PC-9 (cell line): ENCODE data around the gene CST1. TPM values are rescaled to one million over a fixed set of nuclear protein-coding genes. Genes with fewer than 3 reads are reported as not detected.
"Not testable (repeated sequence)": the region's sequence is repeated elsewhere in the genome, so short reads cannot be mapped to it uniquely, and the experiment has no call there.

Experiments used
- BruUV-seq: library from RNA; stranded (reverse); fragments of 400-500 nt; replicated peaks from 2 replicates; lab custom pipeline; 2021; lab: Mats Ljungman, UMichigan
- CTCF ChIA-PET: fragments of 300-600 bp; sonication (Branson Sonifier 250); formaldehyde crosslinking; loops from one replicate; lab custom pipeline; 2022; ENCODE audit warnings: antibody characterized with exemption; lab: Charles Lee
- POLR2A ChIA-PET: fragments of 300-600 bp; sonication (Branson Sonifier 250); formaldehyde crosslinking; loops from one replicate; lab custom pipeline; 2022; ENCODE audit warnings: antibody characterized with exemption; ENCODE audit not compliant: unreplicated experiment; lab: Charles Lee
- DNase-seq, 2 experiments: peaks; one replicate each; pipeline versions ENCODE4 v3.0.0 to v3.0.0-alpha.2; 2015 to 2022; ENCODE audit warnings: mixed read lengths in 1 of 2
- H2AFZ ChIP-seq: fragments of 200-600 bp; sonication (generic); 2 replicates; pipeline ENCODE4 v1.8.1; 2017; ENCODE audit warnings: antibody characterized with exemption
- H3F3A ChIP-seq: fragments of 200-600 bp; sonication (generic); 2 replicates; pipeline ENCODE4 v1.8.1; 2017; ENCODE audit warnings: antibody characterized with exemption, mild to moderate bottlenecking, low read depth; ENCODE audit not compliant: insufficient read depth
- H3K27ac ChIP-seq: fragments of 200-600 bp; sonication (generic); 2 replicates; pipeline ENCODE4 v1.6.1; 2016; ENCODE audit warnings: mixed run types
- H3K27me3 ChIP-seq: fragments of 200-600 bp; sonication (generic); 2 replicates; pipeline ENCODE4 v1.6.1; 2016; ENCODE audit warnings: low read depth, mixed run types; ENCODE audit not compliant: insufficient read depth
- H3K36me3 ChIP-seq: fragments of 200-600 bp; sonication (generic); 2 replicates; pipeline ENCODE4 v1.6.1; 2016; ENCODE audit warnings: low read depth, mixed run types
- H3K4me1 ChIP-seq: fragments of 200-600 bp; sonication (generic); replicated peaks from 2 replicates; pipeline ENCODE4 v1.6.1; 2016; ENCODE audit warnings: mixed run types; ENCODE audit not compliant: insufficient read depth
- H3K4me2 ChIP-seq: fragments of 200-600 bp; sonication (generic); 2 replicates; pipeline ENCODE4 v1.6.1; 2017; ENCODE audit warnings: mixed run types
- H3K4me3 ChIP-seq: fragments of 200-600 bp; sonication (generic); 2 replicates; pipeline ENCODE4 v1.6.1; 2016; ENCODE audit warnings: mixed run types
- H3K79me2 ChIP-seq: fragments of 200-600 bp; sonication (generic); 2 replicates; pipeline ENCODE4 v1.6.1; 2017; ENCODE audit warnings: low read depth, mixed run types
- H3K9me2 ChIP-seq: fragments of 200-600 bp; sonication (generic); 2 replicates; pipeline ENCODE4 v1.8.1; 2017; ENCODE audit warnings: mild to moderate bottlenecking; ENCODE audit not compliant: insufficient read depth
- H3K9me3 ChIP-seq: fragments of 200-600 bp; sonication (generic); 2 replicates; pipeline ENCODE4 v1.8.1; 2016; ENCODE audit warnings: low read depth; ENCODE audit not compliant: insufficient read depth
- H4K20me1 ChIP-seq: fragments of 200-600 bp; sonication (generic); 2 replicates; pipeline ENCODE4 v1.8.1; 2017; ENCODE audit not compliant: insufficient read depth
- CTCF ChIP-seq: fragments of 200-600 bp; sonication (generic); conservative IDR thresholded peaks from 2 replicates; pipeline ENCODE4 v1.6.1; 2017; ENCODE audit warnings: mixed run types, antibody characterized with exemption, mild to moderate bottlenecking, moderate library complexity
- EZH2 ChIP-seq: fragments of 200-600 bp; sonication (generic); IDR thresholded peaks from 2 replicates; pipeline ENCODE4 v1.8.0; 2017; ENCODE audit warnings: antibody characterized with exemption, low read depth
- intact Hi-C: fragments of 100-400 bp; cut with micrococcal nuclease; formaldehyde crosslinking; loops from one replicate; pipeline ENCODE4 v1.10.0; 2022; ENCODE audit not compliant: unreplicated experiment
- total RNA-seq: library from RNA; stranded (reverse); gene quantifications from 2 replicates; pipeline ENCODE4 v1.2.3, GENCODE V29; 2021

Gene CST1
- total RNA-seq, 1 experiment from 2014 or later: 0.76 TPM

- no peaks in the 10 kb centered on the region for H3K9me2 ChIP-seq
- H3K27ac ChIP-seq: no peak overlapping the region
- no peaks in the 10 kb centered on the region for H4K20me1 ChIP-seq
- no peaks in the 10 kb centered on the region for H3K4me1 ChIP-seq
- ChIA-PET CTCF (no interaction called here), POLR2A (no interaction called here)
- TF ChIP-seq EZH2 (no peak), CTCF (no peak)
- no peak overlapping the region for H2AFZ ChIP-seq
- H3K27me3 ChIP-seq: no peaks in the 10 kb centered on the region
- H3K36me3 ChIP-seq: no peaks in the 10 kb centered on the region
- H3K79me2 ChIP-seq: no peaks in the 10 kb centered on the region
- DNase-seq: no peak
- H3K4me2 ChIP-seq: no peak overlapping the region
- BruUV-seq: no TSS peak
- no peaks in the 10 kb centered on the region for H3K9me3 ChIP-seq
- no peak overlapping the region for H3K4me3 ChIP-seq
- no peaks in the 10 kb centered on the region for H3F3A ChIP-seq
- intact Hi-C loops: no loop called here
Observed at GRCh38 chr20:23765578-23765977, 14.8 kb upstream of the CST1 start.

GRCh38 chr20:23764630-23765029, 13.9 kb upstream of the CST1 start:
- H4K20me1 ChIP-seq, H3K4me3 ChIP-seq, POLR2A ChIA-PET, H3K27ac ChIP-seq, H2AFZ ChIP-seq, H3F3A ChIP-seq, H3K9me3 ChIP-seq, H3K36me3 ChIP-seq, H3K4me2 ChIP-seq, CTCF ChIA-PET, BruUV-seq, H3K4me1 ChIP-seq, DNase-seq, intact Hi-C loops, H3K79me2 ChIP-seq, H3K27me3 ChIP-seq, H3K9me2 ChIP-seq: not testable (repeated sequence)

- Histone ChIP-seq H3K27ac (no peak overlapping the region), H3K27me3 (no peaks in the 10 kb centered on the region), H3K4me1 (no peaks in the 10 kb centered on the region), H3K36me3 (no peaks in the 10 kb centered on the region), H3K4me2 (no peak overlapping the region), H3K79me2 (no peaks in the 10 kb centered on the region), H2AFZ (no peak overlapping the region), H4K20me1 (no peaks in the 10 kb centered on the region), H3F3A (no peaks in the 10 kb centered on the region), H3K9me2 (no peaks in the 10 kb centered on the region), H3K4me3 (no peak overlapping the region), H3K9me3 (no peaks in the 10 kb centered on the region)
- intact Hi-C loops: no loop called here
- POLR2A ChIA-PET: no interaction called here
- no peak for DNase-seq
- no peak for TF ChIP-seq CTCF
- no peak for TF ChIP-seq EZH2
- CTCF ChIA-PET: no interaction called here
- no TSS peak for BruUV-seq
Observed at GRCh38 chr20:23763345-23763744, 12.6 kb upstream of the CST1 start.

GRCh38 chr20:23759306-23759940, 8.7 kb upstream of the CST1 start:
- Histone ChIP-seq H3F3A (peaks cover 11% of the 10 kb centered on the region; the same call in 1 of the 2 replicates), H3K36me3 (no peaks in the 10 kb centered on the region), H3K4me2 (no peak overlapping the region), H3K9me2 (no peaks in the 10 kb centered on the region), H4K20me1 (no peaks in the 10 kb centered on the region), H3K4me3 (no peak overlapping the region), H3K4me1 (peaks cover 20% of the 10 kb centered on the region), H3K9me3 (no peaks in the 10 kb centered on the region), H2AFZ (no peak overlapping the region), H3K27me3 (no peaks in the 10 kb centered on the region), H3K27ac (no peak overlapping the region), H3K79me2 (no peaks in the 10 kb centered on the region)
- intact Hi-C loops: no loop called here
- POLR2A ChIA-PET: no interaction called here
- no peak for DNase-seq
- BruUV-seq: no TSS peak
- CTCF ChIA-PET: no interaction called here
- TF ChIP-seq CTCF (no peak), EZH2 (no peak)

GRCh38 chr20:23756792-23757191, 6.1 kb upstream of the CST1 start:
- DNase-seq: not testable (repeated sequence)

More at GRCh38 chr20:23756792-23757191, 6.1 kb upstream of the CST1 start:
- Histone ChIP-seq H3F3A (peaks cover 11% of the 10 kb centered on the region; the same call in 1 of the 2 replicates), H3K4me1 (peaks cover 35% of the 10 kb centered on the region)
- H3K9me3 ChIP-seq, H2AFZ ChIP-seq, POLR2A ChIA-PET, H3K79me2 ChIP-seq, H3K27me3 ChIP-seq, BruUV-seq, CTCF ChIA-PET, H4K20me1 ChIP-seq, H3K4me2 ChIP-seq, H3K36me3 ChIP-seq, H3K9me2 ChIP-seq, intact Hi-C loops, H3K4me3 ChIP-seq, H3K27ac ChIP-seq: not testable (repeated sequence)
